ENCODE data around the gene GNAQ.

Gene GNAQ

DNA sequence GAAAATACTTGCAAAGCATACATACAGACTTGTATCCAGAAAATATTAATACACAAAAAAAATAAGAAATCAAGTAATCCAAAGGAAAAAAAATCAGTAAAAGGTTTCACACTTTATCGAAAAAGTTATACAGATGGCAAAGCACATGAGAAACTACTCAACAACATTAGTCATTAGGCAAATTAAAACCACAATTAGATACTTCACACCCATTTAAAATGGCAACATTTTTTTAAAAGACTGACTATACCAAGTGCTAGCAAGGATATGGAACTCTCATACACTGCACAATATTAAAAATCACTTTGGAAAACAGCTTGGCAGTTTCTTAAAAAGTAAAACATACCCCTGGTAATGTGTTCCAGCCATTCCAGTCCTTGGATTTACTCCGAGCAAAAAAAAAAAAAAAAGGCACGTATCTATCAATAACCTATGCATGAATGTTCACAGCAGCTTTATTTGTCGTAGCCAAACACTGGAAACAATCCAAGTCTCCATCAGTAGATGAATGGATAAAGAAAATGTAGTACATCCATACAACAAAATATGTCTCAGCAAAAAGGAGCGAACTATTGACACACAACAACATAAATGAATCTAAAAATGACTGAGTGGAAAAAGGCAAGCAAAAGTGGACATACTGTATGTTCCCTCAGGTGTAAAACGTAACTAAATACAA, 66.0 kb downstream of the GNAQ start:
- Histone ChIP-seq H3K27ac (no peak overlapping the region), H3K4me3 (no peak overlapping the region)
- no peak for DNase-seq (ENCODE audit: low spot score)
- TF ChIP-seq, protein P1, sequence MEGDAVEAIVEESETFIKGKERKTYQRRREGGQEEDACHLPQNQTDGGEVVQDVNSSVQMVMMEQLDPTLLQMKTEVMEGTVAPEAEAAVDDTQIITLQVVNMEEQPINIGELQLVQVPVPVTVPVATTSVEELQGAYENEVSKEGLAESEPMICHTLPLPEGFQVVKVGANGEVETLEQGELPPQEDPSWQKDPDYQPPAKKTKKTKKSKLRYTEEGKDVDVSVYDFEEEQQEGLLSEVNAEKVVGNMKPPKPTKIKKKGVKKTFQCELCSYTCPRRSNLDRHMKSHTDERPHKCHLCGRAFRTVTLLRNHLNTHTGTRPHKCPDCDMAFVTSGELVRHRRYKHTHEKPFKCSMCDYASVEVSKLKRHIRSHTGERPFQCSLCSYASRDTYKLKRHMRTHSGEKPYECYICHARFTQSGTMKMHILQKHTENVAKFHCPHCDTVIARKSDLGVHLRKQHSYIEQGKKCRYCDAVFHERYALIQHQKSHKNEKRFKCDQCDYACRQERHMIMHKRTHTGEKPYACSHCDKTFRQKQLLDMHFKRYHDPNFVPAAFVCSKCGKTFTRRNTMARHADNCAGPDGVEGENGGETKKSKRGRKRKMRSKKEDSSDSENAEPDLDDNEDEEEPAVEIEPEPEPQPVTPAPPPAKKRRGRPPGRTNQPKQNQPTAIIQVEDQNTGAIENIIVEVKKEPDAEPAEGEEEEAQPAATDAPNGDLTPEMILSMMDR (IDR thresholded peaks at IDR 0.05), result no peak

DNA sequence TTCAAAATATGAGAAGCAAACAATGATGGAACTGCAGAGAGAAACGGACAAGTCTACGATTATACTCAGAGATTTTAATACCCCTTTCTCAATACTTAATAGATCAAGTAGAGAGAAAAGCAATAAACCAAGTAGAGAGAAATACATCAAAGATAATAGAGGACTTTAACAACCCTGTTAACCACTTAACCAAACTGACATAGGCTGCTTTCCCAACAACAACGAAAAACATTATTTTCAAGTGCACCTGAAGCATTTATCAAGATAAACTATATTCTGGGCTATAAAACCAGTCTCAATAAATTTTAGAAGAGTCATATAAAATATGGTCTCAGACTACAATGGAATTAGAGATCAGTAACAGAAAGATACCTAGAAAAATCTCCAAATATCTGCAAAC, 67.4 kb downstream of the GNAQ start:
- no peak overlapping the region for H3K27ac ChIP-seq
- TF ChIP-seq, protein P1 (IDR thresholded peaks at IDR 0.05), result no peak
- H3K4me3 ChIP-seq, result no peak overlapping the region
- DNase-seq (ENCODE audit: low spot score), result no peak

DNA sequence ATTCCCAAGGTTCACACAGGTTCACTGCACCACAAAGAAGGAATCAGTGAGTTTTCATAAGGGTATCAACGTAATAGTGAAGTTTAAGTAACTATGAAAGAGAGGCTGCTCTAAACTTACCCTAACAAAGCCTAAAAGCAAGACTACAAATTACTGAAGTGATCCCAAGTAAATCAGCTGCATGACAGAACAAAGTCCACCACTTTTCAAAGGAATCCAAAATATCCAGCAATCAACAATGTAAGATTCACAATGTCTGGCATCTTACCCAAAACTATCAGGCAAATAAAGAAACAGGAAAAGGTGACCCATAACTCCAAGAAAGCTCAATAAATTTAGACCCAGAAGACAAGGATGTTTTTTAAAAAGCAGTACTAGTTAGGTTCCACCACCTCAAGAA, 70.1 kb downstream of the GNAQ start:
- TF ChIP-seq, protein P1 (IDR thresholded peaks at IDR 0.05), result no peak
- peak overlapping the region; percentile 6 to 13 for H3K27ac ChIP-seq
- no peak overlapping the region for H3K4me3 ChIP-seq
- no peak for DNase-seq (ENCODE audit: low spot score)

GRCh38 chr9:77960356-77961153, 71.1 kb downstream of the GNAQ start:
- no peak for DNase-seq (ENCODE audit: low spot score)
- TF ChIP-seq, protein P1 (IDR thresholded peaks at IDR 0.05), result no peak
- Histone ChIP-seq H3K4me3 (no peak overlapping the region), H3K27ac (peak overlapping the region in 1 of 2 donors; percentile 13)

- TF ChIP-seq, protein P1 (IDR thresholded peaks at IDR 0.05), result no peak
- no peak overlapping the region for H3K27ac ChIP-seq
Observed at GRCh38 chr9:77959803-77960202, 71.8 kb downstream of the GNAQ start.

DNA sequence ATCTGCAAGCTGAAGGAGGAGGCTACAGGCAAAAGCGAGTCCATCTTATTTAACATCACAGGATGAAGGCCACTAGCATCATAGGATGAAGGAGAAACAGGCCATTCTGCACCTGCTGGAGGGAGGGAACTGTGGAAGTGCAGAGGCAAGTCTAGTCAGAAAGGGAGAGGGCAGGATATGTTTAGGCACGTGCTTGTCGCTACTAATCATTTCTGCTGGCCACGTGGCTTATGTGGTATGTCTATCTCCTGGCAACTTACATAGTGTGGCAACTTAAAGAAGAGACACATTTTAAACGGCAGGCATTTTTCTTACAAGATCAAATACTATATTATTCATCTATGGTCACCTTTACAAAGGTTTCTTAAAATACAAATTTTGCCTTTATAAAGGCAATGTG, 74.0 kb downstream of the GNAQ start:
- Histone ChIP-seq H3K4me3 (no peak overlapping the region), H3K27ac (no peak overlapping the region)
- TF ChIP-seq, protein P1 (IDR thresholded peaks at IDR 0.05), result no peak
- DNase-seq (ENCODE audit: low spot score), result no peak

More at GRCh38 chr9:77959803-77960202, 71.8 kb downstream of the GNAQ start:
- no peak for DNase-seq (ENCODE audit: low spot score)
- H3K4me3 ChIP-seq, result no peak overlapping the region

DNA sequence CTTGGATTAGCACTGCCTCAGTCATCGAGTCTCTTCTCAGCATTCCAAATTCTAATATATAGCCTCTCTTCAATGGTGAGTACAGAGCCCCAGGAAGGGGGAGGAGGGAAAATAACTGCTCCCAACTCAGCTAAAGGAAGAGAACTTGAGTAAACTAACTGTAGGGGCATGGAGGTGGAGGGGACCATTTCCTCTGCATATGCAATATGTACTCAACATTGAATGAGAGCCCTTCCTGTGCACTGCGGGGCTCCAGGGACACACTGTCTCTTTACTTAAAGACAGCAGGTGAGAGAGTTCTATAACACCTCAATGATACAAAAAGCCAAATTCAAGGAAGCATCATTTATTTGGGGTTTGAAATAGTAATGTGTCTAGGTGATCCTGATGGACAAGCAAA, 75.1 kb downstream of the GNAQ start:
- H3K4me3 ChIP-seq, result no peak overlapping the region
- DNase-seq (ENCODE audit: low spot score), result no peak

More for the DNA sequence above, 75.1 kb downstream of the GNAQ start:
- no peak overlapping the region for H3K27ac ChIP-seq
- TF ChIP-seq, protein P1 (IDR thresholded peaks at IDR 0.05), result no peak
